ENCODE measurements around the gene SUMO4. TPM values are rescaled to one million over a fixed set of nuclear protein-coding genes. Genes with fewer than 3 reads are reported as not detected.

SUMO4 gene
- total and polyA plus RNA-seq, 2 of the 8 experiments (the other 6 are each of a cell fraction or from before 2014, with no cell fraction given): 0.09 to 1.3 TPM

DNA sequence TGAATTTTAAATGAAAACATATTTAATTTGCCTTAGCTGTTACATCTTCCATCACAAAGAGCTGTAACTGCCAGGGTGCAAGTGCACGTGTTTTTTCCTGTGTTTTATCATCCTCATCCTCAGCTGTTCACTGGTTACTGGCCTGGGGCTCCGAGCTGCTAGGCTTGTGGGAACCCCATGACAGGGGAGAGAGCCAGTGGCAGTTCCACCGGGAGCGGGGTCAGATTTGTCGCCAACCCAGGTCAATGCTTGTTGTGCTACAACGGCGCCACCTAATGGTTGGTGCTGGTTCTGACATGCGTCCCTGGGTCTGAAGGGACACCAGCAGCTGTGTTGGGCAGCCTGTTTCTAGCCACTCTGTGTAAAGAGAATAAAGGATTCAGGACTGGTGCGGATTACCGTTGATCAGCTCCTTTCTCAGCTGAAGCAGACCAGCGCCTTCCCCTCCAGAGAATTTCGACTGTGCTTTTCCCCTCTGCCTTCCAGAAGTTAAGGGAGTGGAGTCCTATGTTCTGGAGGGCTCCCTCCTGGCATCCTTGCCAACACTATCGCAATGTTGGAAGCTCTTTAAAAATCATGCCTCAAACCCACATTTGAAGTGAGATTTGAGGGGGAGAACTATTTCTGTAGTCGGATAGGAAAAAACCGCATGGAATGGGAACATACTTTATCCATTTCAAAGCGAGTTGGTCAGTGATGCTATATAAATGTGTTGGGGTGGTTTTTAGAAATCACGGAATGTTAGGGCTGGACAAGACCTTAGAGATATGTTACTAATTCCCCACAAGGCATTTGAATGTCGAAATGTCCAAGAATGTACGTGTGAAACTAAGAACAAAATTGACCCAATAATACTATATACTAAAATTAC is 32.1 kb downstream of the SUMO4 start:
- FAIRE-seq: peak; percentile 93
- POLR2A ChIA-PET (ENCODE audit: partially characterized antibody): interaction anchor here (0.6 to 1.3 kb wide), 2 partner anchors 242 to 374 kb away, joined by 3 to 5 read pairs; no protein-coding TSS in a partner anchor
- TF ChIP-seq YY1 (IDR thresholded peaks at IDR 0.05; ENCODE audit: low read depth, low read length): 0 out of 2 replicates have a peak, but pooled peaks have one; percentile 37
- TF ChIP-seq, protein P1, sequence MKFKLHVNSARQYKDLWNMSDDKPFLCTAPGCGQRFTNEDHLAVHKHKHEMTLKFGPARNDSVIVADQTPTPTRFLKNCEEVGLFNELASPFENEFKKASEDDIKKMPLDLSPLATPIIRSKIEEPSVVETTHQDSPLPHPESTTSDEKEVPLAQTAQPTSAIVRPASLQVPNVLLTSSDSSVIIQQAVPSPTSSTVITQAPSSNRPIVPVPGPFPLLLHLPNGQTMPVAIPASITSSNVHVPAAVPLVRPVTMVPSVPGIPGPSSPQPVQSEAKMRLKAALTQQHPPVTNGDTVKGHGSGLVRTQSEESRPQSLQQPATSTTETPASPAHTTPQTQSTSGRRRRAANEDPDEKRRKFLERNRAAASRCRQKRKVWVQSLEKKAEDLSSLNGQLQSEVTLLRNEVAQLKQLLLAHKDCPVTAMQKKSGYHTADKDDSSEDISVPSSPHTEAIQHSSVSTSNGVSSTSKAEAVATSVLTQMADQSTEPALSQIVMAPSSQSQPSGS (IDR thresholded peaks at IDR 0.05; ENCODE audit: low read length): peak; percentile 49; the same call in 1 of the 2 replicates
- 0 out of 2 replicates have a peak, but pooled peaks have one; percentile 12 for TF ChIP-seq TCF12 (IDR thresholded peaks at IDR 0.05; ENCODE audit: low read depth, low read length)
- TF ChIP-seq CBX8 (IDR thresholded peaks at IDR 0.05; ENCODE audit: borderline replicate concordance, low read depth, low read length): no peak
- TF ChIP-seq ASH2L (IDR thresholded peaks at IDR 0.05; ENCODE audit: low read length): no peak
- TF ChIP-seq NRF1 (IDR thresholded peaks at IDR 0.05; ENCODE audit: low read depth, low read length): no peak
- TF ChIP-seq POLR2A (IDR thresholded peaks at IDR 0.05; ENCODE audit: control extremely low read depth in 1 of 2, low read depth in 2 of 2, low read length in 2 of 2): no peak
- no peak for TF ChIP-seq SIX5 (IDR thresholded peaks at IDR 0.05; ENCODE audit: low read depth, low read length)

More for the DNA sequence above, 32.1 kb downstream of the SUMO4 start:
- Histone ChIP-seq H4K8ac (ENCODE audit: extremely low read depth, insufficient read depth, low read length) (no peak overlapping the region), H3K79me1 (ENCODE audit: low read depth, low read length) (no peaks in the 10 kb centered on the region), H3K4me1 (replicated peaks in 1 of 4; ENCODE audit: control insufficient read depth in 3 of 4, insufficient read depth in 4 of 4, low read length in 3 of 4) (0 out of 7 replicates have a peak, but pooled peaks cover 0 to 2% (median 0%) of the 10 kb centered on the region in 4 experiments), H3K4me3 (ENCODE audit: extremely low read depth in 1 of 4, insufficient read depth in 2 of 4, low read depth in 3 of 4, low read length in 4 of 4) (no peak overlapping the region), H3K56ac (replicated peaks; ENCODE audit: insufficient read length, low read depth, low read length) (no peak overlapping the region), H2BK120ac (replicated peaks; ENCODE audit: low read depth, low read length) (no peak overlapping the region), H3K4me2 (ENCODE audit: insufficient read depth in 1 of 2, low read depth in 2 of 2, low read length in 2 of 2) (0 out of 4 replicates have a peak overlapping the region, but pooled peaks of 1 of the 2 experiments have one; percentile 16), H4K20me1 (replicated peaks in 1 of 2; ENCODE audit: control insufficient read depth in 1 of 2, insufficient read depth in 2 of 2, low read length in 2 of 2) (no peaks in the 10 kb centered on the region), H3K14ac (ENCODE audit: insufficient read length) (no peak overlapping the region), H2BK12ac (ENCODE audit: low read depth, low read length) (no peak overlapping the region), H3K4ac (replicated peaks; ENCODE audit: insufficient read length, low read depth, low read length) (no peak overlapping the region), H3K36me3 (ENCODE audit: control insufficient read depth in 2 of 4, insufficient read depth in 4 of 4, low read length in 3 of 4) (no peaks in the 10 kb centered on the region), H3K23ac (ENCODE audit: insufficient read length) (no peak overlapping the region), H4K5ac (ENCODE audit: insufficient read length, low read depth, low read length) (no peak overlapping the region), H3K27me3 (replicated peaks in 1 of 4; ENCODE audit: control insufficient read depth in 3 of 4, extremely low read depth in 1 of 4, insufficient read depth in 3 of 4, low read length in 3 of 4) (no peaks in the 10 kb centered on the region), H3K23me2 (ENCODE audit: low read depth, low read length) (no peaks in the 10 kb centered on the region), H2BK5ac (ENCODE audit: low read depth, low read length) (no peak overlapping the region), H2BK15ac (ENCODE audit: low read length) (no peak overlapping the region; the same call in 1 of the 2 replicates), H3K79me2 (ENCODE audit: control insufficient read depth in 1 of 2, insufficient read depth in 2 of 2, low read length in 2 of 2) (no peaks in the 10 kb centered on the region), H4K91ac (replicated peaks; ENCODE audit: insufficient read length, low read length) (no peak overlapping the region), H2AFZ (ENCODE audit: low read length) (peak overlapping the region; percentile 93), H3K9me3 (ENCODE audit: insufficient read depth in 2 of 2, low read depth in 1 of 2, low read length in 1 of 2) (no peaks in the 10 kb centered on the region), H3K9ac (replicated peaks in 1 of 4; ENCODE audit: extremely low read depth in 1 of 4, low read depth in 3 of 4, low read length in 3 of 4) (no peak overlapping the region; a peak in 1 of 7 replicates), H3K18ac (ENCODE audit: extremely low read depth, low read length) (no peak overlapping the region), H2AK5ac (ENCODE audit: low read depth, low read length) (no peak overlapping the region), H2BK20ac (ENCODE audit: low read length) (no peak overlapping the region), H3K27ac (ENCODE audit: low read depth, low read length) (no peak overlapping the region)
- CTCF ChIA-PET (ENCODE audit: partially characterized antibody): interaction anchor here (0.5 to 2.0 kb wide), 66 partner anchors 9 to 1131 kb away, joined by 3 to 19 read pairs (median 4); no protein-coding TSS in a partner anchor
- peak; percentile 92 to 99 for DNase-seq (ENCODE audit: low read depth in 1 of 2, low spot score in 2 of 2)
- 40% methylated on average over 19 of the region's 19 CpGs; no CpG with 5 or more reads in 1 of the 2 experiments for WGBS, 2 experiments (ENCODE audit: extremely low coverage in 1 of 2, insufficient coverage in 1 of 2, insufficient read length in 1 of 2, insufficient replicate concordance in 2 of 2, low coverage in 1 of 2, low lambda C conversion rate in 2 of 2, missing lambda C conversion rate in 1 of 2)

Measured in H1 (cell line).